GM23338 (cell line): ENCODE data around the gene OBSL1. TPM values are rescaled to one million over a fixed set of nuclear protein-coding genes. Genes with fewer than 3 reads are reported as not detected.

ENCODE experiments used
- ATAC-seq: fragments of 200-7000 bp; cut with Tn5 transposase; 3 replicates; pipeline ENCODE4 v1.9.1; 2020
- DNase-seq: peaks from one replicate; pipeline ENCODE4 v3.0.0-alpha.2; 2015; ENCODE audit warnings: low spot score
- H2AFZ ChIP-seq: fragments of 200-600 bp; sonication (generic); 2 replicates; pipeline ENCODE4 v1.8.0; 2016; ENCODE audit warnings: antibody characterized with exemption, mild to moderate bottlenecking, moderate library complexity
- H3F3A ChIP-seq: fragments of 200-600 bp; sonication (generic); replicated peaks from 2 replicates; pipeline ENCODE4 v1.8.0; 2017; ENCODE audit warnings: antibody characterized with exemption, mixed run types, low read depth
- H3K27ac ChIP-seq: fragments of 200-600 bp; sonication (generic); 2 replicates; pipeline ENCODE4 v1.6.1; 2016; ENCODE audit warnings: low read depth
- H3K27me3 ChIP-seq: fragments of 200-600 bp; sonication (generic); 2 replicates; pipeline ENCODE4 v1.8.0; 2016; ENCODE audit warnings: mild to moderate bottlenecking, mixed run types, moderate library complexity; ENCODE audit not compliant: insufficient read depth
- H3K36me3 ChIP-seq: fragments of 200-600 bp; sonication (generic); 2 replicates; pipeline ENCODE4 v1.8.0; 2016; ENCODE audit warnings: mild to moderate bottlenecking; ENCODE audit not compliant: insufficient read depth
- H3K4me1 ChIP-seq: fragments of 200-600 bp; sonication (generic); 2 replicates; pipeline ENCODE4 v1.8.0; 2016; ENCODE audit warnings: mild to moderate bottlenecking, moderate library complexity; ENCODE audit not compliant: insufficient read depth
- H3K4me2 ChIP-seq: fragments of 200-600 bp; sonication (generic); 2 replicates; pipeline ENCODE4 v1.7.1; 2017; ENCODE audit warnings: mixed run types
- H3K4me3 ChIP-seq: fragments of 200-600 bp; sonication (generic); 2 replicates; pipeline ENCODE4 v1.6.1; 2016; ENCODE audit warnings: mixed run types
- H3K79me2 ChIP-seq: fragments of 200-600 bp; sonication (generic); replicated peaks from 2 replicates; pipeline ENCODE4 v1.8.0; 2017; ENCODE audit warnings: mild to moderate bottlenecking; ENCODE audit not compliant: insufficient read depth
- H3K9me2 ChIP-seq: fragments of 200-600 bp; sonication (generic); 2 replicates; pipeline ENCODE4 v1.8.0; 2017; ENCODE audit not compliant: insufficient read depth
- H4K20me1 ChIP-seq: fragments of 200-600 bp; sonication (generic); replicated peaks from 2 replicates; pipeline ENCODE4 v1.8.0; 2017; ENCODE audit warnings: mild to moderate bottlenecking; ENCODE audit not compliant: insufficient read depth
- H3K27ac Mint-ChIP-seq: 2 replicates; pipeline ENCODE4 v1.8.0; 2020; ENCODE audit warnings: inconsistent platforms, mild to moderate bottlenecking, moderate library complexity, mixed read lengths
- H3K27me3 Mint-ChIP-seq: 3 replicates; pipeline ENCODE4 v1.8.0; 2022; ENCODE audit warnings: low read depth, mild to moderate bottlenecking, moderate library complexity, mixed read lengths, inconsistent platforms; ENCODE audit not compliant: insufficient read depth, poor library complexity
- H3K36me3 Mint-ChIP-seq: 3 replicates; pipeline ENCODE4 v1.8.0; 2021; ENCODE audit warnings: low read depth, mild to moderate bottlenecking, inconsistent platforms, moderate library complexity, mixed read lengths
- H3K4me1 Mint-ChIP-seq: 3 replicates; pipeline ENCODE4 v1.8.0; 2020; ENCODE audit warnings: mild to moderate bottlenecking, inconsistent platforms, mixed read lengths
- H3K4me3 Mint-ChIP-seq: 3 replicates; pipeline ENCODE4 v1.8.0; 2021; ENCODE audit warnings: moderate library complexity, mild to moderate bottlenecking, inconsistent platforms, mixed read lengths
- H3K9me3 Mint-ChIP-seq: 3 replicates; pipeline ENCODE4 v1.8.0; 2020; ENCODE audit warnings: moderate library complexity, mild to moderate bottlenecking, inconsistent platforms, mixed read lengths
- CREB1 ChIP-seq: fragments of 250-450 bp; sonication (Bioruptor Pico); IDR thresholded peaks from 2 replicates; pipeline ENCODE4 v1.5.0; 2020; ENCODE audit warnings: low read depth, mild to moderate bottlenecking, moderate library complexity
- JUNB ChIP-seq: IDR thresholded peaks from one replicate; pipeline ENCODE4 v1.6.1; 2016; ENCODE audit warnings: antibody characterized with exemption; ENCODE audit not compliant: unreplicated experiment
- NANOG ChIP-seq: IDR thresholded peaks from 2 replicates; pipeline ENCODE4 v1.6.1; 2016; ENCODE audit warnings: antibody characterized with exemption, borderline replicate concordance
- POLR2AphosphoS5 ChIP-seq: IDR thresholded peaks from 2 replicates; pipeline ENCODE4 v1.6.1; 2016; ENCODE audit warnings: antibody characterized with exemption, low read depth
- STAT1 ChIP-seq: IDR thresholded peaks from one replicate; pipeline ENCODE4 v1.6.1; 2016; ENCODE audit warnings: antibody characterized with exemption; ENCODE audit not compliant: unreplicated experiment
- polyA plus RNA-seq: library from polyadenylated mRNA; unstranded; fragments of >200 nt; fragmentation: Nextera tagmentation; extraction: Ambion mirVana; gene quantifications from 2 replicates; pipeline ENCODE4 v1.2.1, GENCODE V29; 2016
- total RNA-seq: library from RNA; depleted of rRNA; stranded (reverse); fragments of >200 nt; shearing (Covaris generic); gene quantifications from 2 replicates; pipeline ENCODE4 v1.2.3, GENCODE V29; 2014
- TF ChIP-seq, protein P1 (sequence below): IDR thresholded peaks from 2 replicates; pipeline ENCODE4 v1.6.1; 2016; ENCODE audit warnings: antibody characterized with exemption
- TF ChIP-seq, protein P2 (sequence below): IDR thresholded peaks from one replicate; pipeline ENCODE4 v1.6.1; 2018; ENCODE audit warnings: antibody characterized with exemption; ENCODE audit not compliant: unreplicated experiment

OBSL1 gene
- total and polyA plus RNA-seq, 2 experiments from 2014 or later = 94.9 to 207 TPM

DNA sequence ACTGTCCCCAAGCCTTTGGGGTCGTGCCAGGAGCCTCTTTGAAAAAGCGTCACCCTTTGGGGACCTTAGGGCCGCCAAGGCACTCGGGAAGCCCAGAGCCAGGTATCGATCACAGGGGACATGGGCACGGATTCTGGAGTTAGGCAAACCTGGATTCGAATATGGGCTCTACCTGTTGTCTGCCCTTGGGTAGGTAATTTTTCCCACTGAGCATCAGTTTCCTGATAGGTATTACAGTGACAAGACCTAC is 18.2 kb downstream of the OBSL1 start (continued):
- TF ChIP-seq, protein P1, sequence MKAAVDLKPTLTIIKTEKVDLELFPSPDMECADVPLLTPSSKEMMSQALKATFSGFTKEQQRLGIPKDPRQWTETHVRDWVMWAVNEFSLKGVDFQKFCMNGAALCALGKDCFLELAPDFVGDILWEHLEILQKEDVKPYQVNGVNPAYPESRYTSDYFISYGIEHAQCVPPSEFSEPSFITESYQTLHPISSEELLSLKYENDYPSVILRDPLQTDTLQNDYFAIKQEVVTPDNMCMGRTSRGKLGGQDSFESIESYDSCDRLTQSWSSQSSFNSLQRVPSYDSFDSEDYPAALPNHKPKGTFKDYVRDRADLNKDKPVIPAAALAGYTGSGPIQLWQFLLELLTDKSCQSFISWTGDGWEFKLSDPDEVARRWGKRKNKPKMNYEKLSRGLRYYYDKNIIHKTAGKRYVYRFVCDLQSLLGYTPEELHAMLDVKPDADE = no peak
- TF ChIP-seq, protein P2, sequence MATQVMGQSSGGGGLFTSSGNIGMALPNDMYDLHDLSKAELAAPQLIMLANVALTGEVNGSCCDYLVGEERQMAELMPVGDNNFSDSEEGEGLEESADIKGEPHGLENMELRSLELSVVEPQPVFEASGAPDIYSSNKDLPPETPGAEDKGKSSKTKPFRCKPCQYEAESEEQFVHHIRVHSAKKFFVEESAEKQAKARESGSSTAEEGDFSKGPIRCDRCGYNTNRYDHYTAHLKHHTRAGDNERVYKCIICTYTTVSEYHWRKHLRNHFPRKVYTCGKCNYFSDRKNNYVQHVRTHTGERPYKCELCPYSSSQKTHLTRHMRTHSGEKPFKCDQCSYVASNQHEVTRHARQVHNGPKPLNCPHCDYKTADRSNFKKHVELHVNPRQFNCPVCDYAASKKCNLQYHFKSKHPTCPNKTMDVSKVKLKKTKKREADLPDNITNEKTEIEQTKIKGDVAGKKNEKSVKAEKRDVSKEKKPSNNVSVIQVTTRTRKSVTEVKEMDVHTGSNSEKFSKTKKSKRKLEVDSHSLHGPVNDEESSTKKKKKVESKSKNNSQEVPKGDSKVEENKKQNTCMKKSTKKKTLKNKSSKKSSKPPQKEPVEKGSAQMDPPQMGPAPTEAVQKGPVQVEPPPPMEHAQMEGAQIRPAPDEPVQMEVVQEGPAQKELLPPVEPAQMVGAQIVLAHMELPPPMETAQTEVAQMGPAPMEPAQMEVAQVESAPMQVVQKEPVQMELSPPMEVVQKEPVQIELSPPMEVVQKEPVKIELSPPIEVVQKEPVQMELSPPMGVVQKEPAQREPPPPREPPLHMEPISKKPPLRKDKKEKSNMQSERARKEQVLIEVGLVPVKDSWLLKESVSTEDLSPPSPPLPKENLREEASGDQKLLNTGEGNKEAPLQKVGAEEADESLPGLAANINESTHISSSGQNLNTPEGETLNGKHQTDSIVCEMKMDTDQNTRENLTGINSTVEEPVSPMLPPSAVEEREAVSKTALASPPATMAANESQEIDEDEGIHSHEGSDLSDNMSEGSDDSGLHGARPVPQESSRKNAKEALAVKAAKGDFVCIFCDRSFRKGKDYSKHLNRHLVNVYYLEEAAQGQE = no peak

DNA sequence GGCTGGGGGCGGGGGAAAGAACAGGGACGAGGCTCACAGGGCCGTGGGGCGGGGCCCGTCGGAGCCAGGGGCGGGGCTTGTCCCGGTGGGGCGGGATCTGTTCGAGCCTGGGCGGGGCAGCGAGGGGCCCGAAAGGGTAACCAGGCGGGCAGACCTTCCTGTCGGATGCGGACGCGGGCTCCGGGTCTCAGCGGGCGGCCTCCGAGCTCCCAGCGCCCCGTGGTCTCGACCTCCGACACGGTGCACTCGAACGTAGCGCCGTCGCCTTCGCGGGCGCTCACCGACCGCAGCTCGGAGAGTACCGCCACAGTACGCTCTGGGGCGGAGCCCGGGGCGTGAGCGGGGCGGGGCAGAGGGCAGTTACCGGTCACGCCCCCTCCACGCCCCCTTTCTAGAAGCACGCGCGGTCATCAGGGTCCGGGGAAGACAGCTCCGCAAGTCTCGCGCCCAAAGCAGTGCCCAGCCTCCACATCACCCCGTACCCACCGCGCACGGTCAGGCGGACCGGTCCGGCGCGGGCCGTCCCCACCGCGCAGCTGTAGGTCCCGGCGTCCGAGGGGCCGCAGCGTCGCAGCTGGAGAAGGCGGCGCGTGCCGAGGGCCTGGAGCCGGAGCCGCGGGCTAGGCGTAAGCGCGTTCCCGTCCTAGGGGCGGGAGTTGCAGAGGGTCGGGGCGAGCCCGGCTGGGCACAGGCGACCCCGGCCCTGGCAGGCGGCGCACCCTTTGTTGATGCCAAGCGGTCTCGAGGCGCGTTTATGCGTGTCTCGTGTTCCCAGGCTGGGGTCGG is 18.8 kb downstream of the OBSL1 start:
- ATAC-seq (peak; percentile 82), DNase-seq (peak; percentile 96)
- peaks cover 4% of the 10 kb centered on the region; the same call in 1 of the 2 replicates for H3F3A ChIP-seq
- Mint-ChIP-seq H3K27ac (peak overlapping the region; percentile 86; the same call in 1 of the 2 replicates), H3K4me1 (peaks cover 13% of the 10 kb centered on the region), H3K27me3 (peaks cover 34% of the 10 kb centered on the region), H3K4me3 (peak overlapping the region; percentile 90), H3K36me3 (peaks cover 18% of the 10 kb centered on the region; the same call in 2 of the 3 replicates), H3K9me3 (no peaks in the 10 kb centered on the region; the same call in 2 of the 3 replicates)
- H3K27me3 ChIP-seq = peaks cover 17% of the 10 kb centered on the region
- H3K27ac ChIP-seq = peak overlapping the region; percentile 88; the same call in 1 of the 2 replicates
- 0 out of 2 replicates have a peak, but pooled peaks have one; percentile 27 for TF ChIP-seq CREB1 (CRISPR knock-in tag)
- TF ChIP-seq STAT1 = peak; percentile 95
- TF ChIP-seq, protein P1 = no peak
- TF ChIP-seq JUNB = no peak
- TF ChIP-seq NANOG = no peak
- 0 out of 2 replicates have a peak, but pooled peaks have one; percentile 22 for TF ChIP-seq POLR2AphosphoS5
- peaks cover 10% of the 10 kb centered on the region for H3K4me1 ChIP-seq
- H3K36me3 ChIP-seq = no peaks in the 10 kb centered on the region; the same call in 1 of the 2 replicates
- H3K4me3 ChIP-seq = peak overlapping the region; percentile 98
- peak overlapping the region; percentile 99 for H3K4me2 ChIP-seq
- no peaks in the 10 kb centered on the region for H3K79me2 ChIP-seq
- peak overlapping the region; percentile 86; the same call in 1 of the 2 replicates for H2AFZ ChIP-seq
- no peaks in the 10 kb centered on the region for H3K9me2 ChIP-seq
- no peaks in the 10 kb centered on the region for H4K20me1 ChIP-seq
